GM19239 (cell line): ENCODE measurements around the gene EFCAB5.
"Not testable (repeated sequence)": the region's sequence is repeated elsewhere in the genome, so short reads cannot be mapped to it uniquely, and the experiment has no call there.

ENCODE experiments used
- DNase-seq: peaks from one replicate; pipeline ENCODE4 v3.0.0; 2011; ENCODE audit warnings: low spot score; ENCODE audit not compliant: insufficient read length
- FAIRE-seq: peaks from 2 replicates; lab custom pipeline; 2011; peaks lifted over from hg19 to GRCh38; lab: Jason Lieb, UNC

The EFCAB5 gene

GRCh38 chr17:30000001-30000754 lies 58.7 kb downstream of the EFCAB5 start:
- FAIRE-seq = peak; percentile 88

GRCh38 chr17:30000755-30001257 lies 59.4 kb downstream of the EFCAB5 start:
- DNase-seq (no peak), FAIRE-seq (peak; percentile 51)

More at GRCh38 chr17:30000001-30000754, 58.7 kb downstream of the EFCAB5 start:
- no peak for DNase-seq

- DNase-seq (no peak), FAIRE-seq (peak; percentile 52)
Observed at GRCh38 chr17:30002088-30002487, 60.7 kb downstream of the EFCAB5 start.

GRCh38 chr17:30005709-30006320 lies 64.4 kb downstream of the EFCAB5 start:
- no peak for DNase-seq
- FAIRE-seq = no peak

GRCh38 chr17:30011934-30012333 lies 70.5 kb downstream of the EFCAB5 start:
- not testable (repeated sequence) for DNase-seq, FAIRE-seq

GRCh38 chr17:30021708-30022317 lies 80.4 kb downstream of the EFCAB5 start:
- DNase-seq (peak; percentile 22), FAIRE-seq (peak; percentile 96)

- FAIRE-seq, DNase-seq: not testable (repeated sequence)
Observed at GRCh38 chr17:30025325-30025724, 83.9 kb downstream of the EFCAB5 start.

GRCh38 chr17:30027676-30028075 lies 86.2 kb downstream of the EFCAB5 start:
- FAIRE-seq (no peak), DNase-seq (no peak)

- FAIRE-seq (peak; percentile 26), DNase-seq (no peak)
Observed at GRCh38 chr17:30031214-30031869, 89.9 kb downstream of the EFCAB5 start.

- DNase-seq (no peak), FAIRE-seq (peak; percentile 35)
Observed at GRCh38 chr17:30035369-30035768, 93.9 kb downstream of the EFCAB5 start.

- FAIRE-seq = peak; percentile 8
- not testable (repeated sequence) for DNase-seq
Observed at GRCh38 chr17:30040719-30041518, 99.5 kb downstream of the EFCAB5 start.

- DNase-seq = no peak
- peak; percentile 61 for FAIRE-seq
Observed at GRCh38 chr17:30041551-30041950, 100.1 kb downstream of the EFCAB5 start.

GRCh38 chr17:30062372-30062771 lies 120.9 kb downstream of the EFCAB5 start:
- DNase-seq (no peak), FAIRE-seq (no peak)

GRCh38 chr17:30064738-30065137 lies 123.3 kb downstream of the EFCAB5 start:
- FAIRE-seq (no peak), DNase-seq (no peak)

GRCh38 chr17:30068465-30068864 lies 127.0 kb downstream of the EFCAB5 start:
- no peak for FAIRE-seq
- no peak for DNase-seq

GRCh38 chr17:30074254-30074653 lies 132.8 kb downstream of the EFCAB5 start:
- FAIRE-seq (no peak), DNase-seq (no peak)

- DNase-seq (no peak), FAIRE-seq (no peak)
Observed at GRCh38 chr17:30074730-30075129, 133.3 kb downstream of the EFCAB5 start.

- no peak for DNase-seq
- FAIRE-seq = no peak
Observed at GRCh38 chr17:30082773-30083172, 141.3 kb downstream of the EFCAB5 start.

- FAIRE-seq (no peak), DNase-seq (no peak)
Observed at GRCh38 chr17:30084788-30085187, 143.4 kb downstream of the EFCAB5 start.

GRCh38 chr17:30086896-30087295 lies 145.5 kb downstream of the EFCAB5 start:
- FAIRE-seq (no peak), DNase-seq (no peak)
